ENCODE results near the gene HPS6.

The HPS6 gene

GRCh38 chr10:102055647-102056419 is 9.3 kb upstream of the HPS6 start, which contains the start of gene ARMH3:
Gene ARMH3, minus strand, starts transcription at chr10:102056173. Its CDS starts 16,059 bp downstream, at chr10:102040114.
- TF ChIP-seq CTCF (IDR thresholded peaks at IDR 0.05; ENCODE audit: low read depth, low read length), result no peak
- Histone ChIP-seq H3K9me3 (ENCODE audit: severe bottlenecking) (no peaks in the 10 kb centered on the region), H3K27me3 (ENCODE audit: insufficient read depth, low read depth, severe bottlenecking) (no peaks in the 10 kb centered on the region), H3K27ac (peak within 1 kb of the TSS; percentile 94), H3K4me3 (ENCODE audit: low read depth, low read length) (peak within 1 kb of the TSS; percentile 96), H3K36me3 (0 out of 2 replicates have a peak, but pooled peaks cover 4% of the 10 kb centered on the region)
- peak; percentile 96 for DNase-seq

GRCh38 chr10:102059987-102060386 is 5.2 kb upstream of the HPS6 start:
- Histone ChIP-seq H3K27ac (no peak overlapping the region), H3K27me3 (ENCODE audit: insufficient read depth, low read depth, severe bottlenecking) (no peaks in the 10 kb centered on the region), H3K9me3 (ENCODE audit: severe bottlenecking) (no peaks in the 10 kb centered on the region), H3K4me3 (ENCODE audit: low read depth, low read length) (no peak overlapping the region), H3K36me3 (0 out of 2 replicates have a peak, but pooled peaks cover 4% of the 10 kb centered on the region)
- TF ChIP-seq CTCF (IDR thresholded peaks at IDR 0.05; ENCODE audit: low read depth, low read length), result no peak
- no peak for DNase-seq

- no peak for DNase-seq
- H3K27ac ChIP-seq, result peak overlapping the region; percentile 90
Measured at GRCh38 chr10:102064503-102064867, 664 bp upstream of the HPS6 start.

GRCh38 chr10:102065561-102066398 is 631 bp downstream of the HPS6 start:
- peak overlapping the region; percentile 90 for H3K27ac ChIP-seq
- no peaks in the 10 kb centered on the region for H3K27me3 ChIP-seq (ENCODE audit: insufficient read depth, low read depth, severe bottlenecking)
- no peaks in the 10 kb centered on the region for H3K9me3 ChIP-seq (ENCODE audit: severe bottlenecking)
- H3K36me3 ChIP-seq, result peaks cover 2% of the 10 kb centered on the region
- peak overlapping the region; percentile 85 for H3K4me3 ChIP-seq (ENCODE audit: low read depth, low read length)
- TF ChIP-seq CTCF (IDR thresholded peaks at IDR 0.05; ENCODE audit: low read depth, low read length), result no peak
- DNase-seq, result peak; percentile 31

More at GRCh38 chr10:102064503-102064867, 664 bp upstream of the HPS6 start:
- Histone ChIP-seq H3K4me3 (ENCODE audit: low read depth, low read length) (peak overlapping the region; percentile 85), H3K27me3 (ENCODE audit: insufficient read depth, low read depth, severe bottlenecking) (no peaks in the 10 kb centered on the region), H3K36me3 (no peaks in the 10 kb centered on the region; the same call in none of the 2 replicates), H3K9me3 (ENCODE audit: severe bottlenecking) (no peaks in the 10 kb centered on the region)
- no peak for TF ChIP-seq CTCF (IDR thresholded peaks at IDR 0.05; ENCODE audit: low read depth, low read length)

GRCh38 chr10:102066399-102067088 is 1.4 kb downstream of the HPS6 start:
- DNase-seq, result peak; percentile 91
- Histone ChIP-seq H3K27ac (peak overlapping the region; percentile 90), H3K27me3 (ENCODE audit: insufficient read depth, low read depth, severe bottlenecking) (no peaks in the 10 kb centered on the region), H3K36me3 (peaks cover 2% of the 10 kb centered on the region), H3K9me3 (ENCODE audit: severe bottlenecking) (no peaks in the 10 kb centered on the region), H3K4me3 (ENCODE audit: low read depth, low read length) (peak overlapping the region; percentile 85)
- TF ChIP-seq CTCF (IDR thresholded peaks at IDR 0.05; ENCODE audit: low read depth, low read length), result no peak
